ENCODE results near the gene CCL8. TPM values are rescaled to one million over a fixed set of nuclear protein-coding genes. Genes with fewer than 3 reads are reported as not detected.

CCL8 gene
- total and polyA plus RNA-seq, 2 experiments from 2014 or later, result 1.6 TPM; not detected in 1

DNA sequence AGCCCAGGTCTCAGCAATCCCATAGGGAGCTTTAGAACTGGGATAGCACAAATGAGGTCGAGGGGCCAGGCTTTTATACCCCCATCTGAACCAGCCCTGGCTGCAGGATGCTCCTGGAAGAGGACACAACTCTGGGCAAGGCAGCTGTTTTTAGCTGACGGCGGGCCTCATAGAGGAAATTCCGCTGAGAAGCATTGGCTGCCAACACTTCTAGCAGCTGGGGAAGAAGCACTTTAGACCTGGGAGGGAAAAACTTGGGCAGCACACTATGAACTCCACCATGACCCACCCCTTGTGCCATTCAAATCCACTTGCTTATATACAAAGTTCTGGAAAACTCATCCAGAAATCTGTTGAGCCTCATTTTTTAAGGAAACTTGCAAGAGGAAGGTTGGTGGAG lies 28.6 kb upstream of the CCL8 start:
- Histone ChIP-seq H2AFZ (no peak overlapping the region), H3K9me3 (ENCODE audit: low read depth) (no peaks in the 10 kb centered on the region), H3K27me3 (no peaks in the 10 kb centered on the region), H3K4me1 (ENCODE audit: insufficient read depth) (no peaks in the 10 kb centered on the region), H3K4me2 (no peak overlapping the region), H3K79me2 (no peaks in the 10 kb centered on the region), H3K36me3 (replicated peaks; ENCODE audit: insufficient read depth, low read depth) (no peaks in the 10 kb centered on the region), H3K27ac (no peak overlapping the region), H3K9me2 (replicated peaks; ENCODE audit: insufficient read depth) (no peaks in the 10 kb centered on the region), H3K4me3 (no peak overlapping the region), H4K20me1 (ENCODE audit: insufficient read depth, poor library complexity, severe bottlenecking) (no peaks in the 10 kb centered on the region)
- 81% methylated on average over 4 of the region's 4 CpGs for WGBS (ENCODE audit: low lambda C conversion rate, missing lambda C conversion rate)
- TF ChIP-seq EZH2 (IDR thresholded peaks at IDR 0.05; ENCODE audit: borderline replicate concordance), result no peak
- TF ChIP-seq, protein P1, sequence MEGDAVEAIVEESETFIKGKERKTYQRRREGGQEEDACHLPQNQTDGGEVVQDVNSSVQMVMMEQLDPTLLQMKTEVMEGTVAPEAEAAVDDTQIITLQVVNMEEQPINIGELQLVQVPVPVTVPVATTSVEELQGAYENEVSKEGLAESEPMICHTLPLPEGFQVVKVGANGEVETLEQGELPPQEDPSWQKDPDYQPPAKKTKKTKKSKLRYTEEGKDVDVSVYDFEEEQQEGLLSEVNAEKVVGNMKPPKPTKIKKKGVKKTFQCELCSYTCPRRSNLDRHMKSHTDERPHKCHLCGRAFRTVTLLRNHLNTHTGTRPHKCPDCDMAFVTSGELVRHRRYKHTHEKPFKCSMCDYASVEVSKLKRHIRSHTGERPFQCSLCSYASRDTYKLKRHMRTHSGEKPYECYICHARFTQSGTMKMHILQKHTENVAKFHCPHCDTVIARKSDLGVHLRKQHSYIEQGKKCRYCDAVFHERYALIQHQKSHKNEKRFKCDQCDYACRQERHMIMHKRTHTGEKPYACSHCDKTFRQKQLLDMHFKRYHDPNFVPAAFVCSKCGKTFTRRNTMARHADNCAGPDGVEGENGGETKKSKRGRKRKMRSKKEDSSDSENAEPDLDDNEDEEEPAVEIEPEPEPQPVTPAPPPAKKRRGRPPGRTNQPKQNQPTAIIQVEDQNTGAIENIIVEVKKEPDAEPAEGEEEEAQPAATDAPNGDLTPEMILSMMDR (IDR thresholded peaks at IDR 0.05; ENCODE audit: poor library complexity), result no peak
- no peak for TF ChIP-seq EZH2phosphoT487 (IDR thresholded peaks at IDR 0.05; ENCODE audit: low read depth, severe bottlenecking, unreplicated experiment)
- DNase-seq (ENCODE audit: low spot score), result no peak

DNA sequence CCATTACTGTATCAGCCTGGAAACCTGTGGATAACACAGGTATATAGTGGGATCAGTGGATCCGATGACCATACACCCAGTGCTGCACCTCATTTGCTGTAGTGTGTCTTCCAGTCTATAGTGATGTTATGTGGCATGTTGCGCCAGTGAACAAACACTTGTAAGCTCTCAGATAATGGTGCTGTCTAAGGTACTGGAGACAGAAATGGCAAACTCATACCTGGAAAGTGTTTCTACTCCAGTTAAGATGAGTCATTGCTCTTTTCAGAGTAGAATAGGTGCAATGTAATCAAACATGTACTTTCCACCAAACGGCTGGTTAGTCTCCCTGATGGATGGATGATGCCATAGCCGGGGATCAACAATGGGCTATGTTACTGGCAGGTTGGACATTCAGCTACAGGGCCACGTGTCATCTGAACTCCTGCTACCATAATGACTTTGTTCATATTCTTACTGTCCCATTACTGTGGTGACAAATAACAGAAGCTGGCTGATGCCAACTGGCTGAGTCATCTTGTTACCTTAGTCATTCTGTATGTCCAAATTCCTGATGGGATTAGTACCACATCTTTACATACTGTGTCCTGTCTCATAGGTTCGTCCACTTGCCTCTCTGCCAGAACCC lies 27.4 kb upstream of the CCL8 start:
- Histone ChIP-seq H3K36me3 (replicated peaks; ENCODE audit: insufficient read depth, low read depth) (no peaks in the 10 kb centered on the region), H3K4me1 (ENCODE audit: insufficient read depth) (no peaks in the 10 kb centered on the region), H4K20me1 (ENCODE audit: insufficient read depth, poor library complexity, severe bottlenecking) (no peaks in the 10 kb centered on the region), H3K27me3 (no peaks in the 10 kb centered on the region), H3K79me2 (no peaks in the 10 kb centered on the region), H2AFZ (no peak overlapping the region), H3K9me2 (replicated peaks; ENCODE audit: insufficient read depth) (no peaks in the 10 kb centered on the region), H3K4me3 (no peak overlapping the region), H3K27ac (no peak overlapping the region), H3K9me3 (ENCODE audit: low read depth) (no peaks in the 10 kb centered on the region), H3K4me2 (no peak overlapping the region)
- TF ChIP-seq EZH2 (IDR thresholded peaks at IDR 0.05; ENCODE audit: borderline replicate concordance) (no peak), EZH2phosphoT487 (IDR thresholded peaks at IDR 0.05; ENCODE audit: low read depth, severe bottlenecking, unreplicated experiment) (no peak)
- TF ChIP-seq, protein P1 (IDR thresholded peaks at IDR 0.05; ENCODE audit: poor library complexity), result no peak
- DNase-seq (ENCODE audit: low spot score), result no peak
- WGBS (ENCODE audit: low lambda C conversion rate, missing lambda C conversion rate), result 89% methylated on average over 6 of the region's 6 CpGs

DNA sequence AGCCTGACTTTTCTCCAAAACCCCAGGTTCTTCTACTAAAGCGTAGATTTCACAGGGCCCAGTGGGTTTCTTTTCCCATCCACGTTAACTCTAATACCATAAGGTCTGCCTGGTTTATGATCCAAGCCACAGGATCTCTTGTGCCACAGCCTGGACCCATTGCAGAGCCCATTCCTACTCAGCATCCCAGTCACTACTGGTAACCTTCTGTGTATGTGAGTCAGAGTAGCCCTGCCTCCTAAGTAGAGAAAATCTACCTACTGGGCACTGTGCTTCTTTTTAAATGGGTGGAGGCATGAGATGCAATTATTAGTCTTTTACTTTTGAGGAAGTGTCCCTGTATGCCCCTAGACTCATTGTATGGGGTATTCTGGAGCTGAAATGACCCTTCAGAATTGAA lies 20.2 kb upstream of the CCL8 start:
- H3K79me2 ChIP-seq, result no peaks in the 10 kb centered on the region
- H3K4me1 ChIP-seq (ENCODE audit: insufficient read depth), result no peaks in the 10 kb centered on the region
- no peaks in the 10 kb centered on the region for H3K27me3 ChIP-seq
- H3K27ac ChIP-seq, result no peak overlapping the region
- H3K4me3 ChIP-seq, result no peak overlapping the region
- H4K20me1 ChIP-seq (ENCODE audit: insufficient read depth, poor library complexity, severe bottlenecking), result no peaks in the 10 kb centered on the region
- no peaks in the 10 kb centered on the region for H3K9me3 ChIP-seq (ENCODE audit: low read depth)
- TF ChIP-seq EZH2phosphoT487 (IDR thresholded peaks at IDR 0.05; ENCODE audit: low read depth, severe bottlenecking, unreplicated experiment) (no peak), EZH2 (IDR thresholded peaks at IDR 0.05; ENCODE audit: borderline replicate concordance) (no peak)
- TF ChIP-seq, protein P1 (IDR thresholded peaks at IDR 0.05; ENCODE audit: poor library complexity), result no peak
- H3K36me3 ChIP-seq (replicated peaks; ENCODE audit: insufficient read depth, low read depth), result no peaks in the 10 kb centered on the region
- 98% methylated on average over 2 of the region's 2 CpGs for WGBS (ENCODE audit: low lambda C conversion rate, missing lambda C conversion rate)
- no peak overlapping the region for H3K4me2 ChIP-seq
- H3K9me2 ChIP-seq (replicated peaks; ENCODE audit: insufficient read depth), result no peaks in the 10 kb centered on the region
- H2AFZ ChIP-seq, result no peak overlapping the region
- no peak for DNase-seq (ENCODE audit: low spot score)

Data from hepatocyte (in vitro differentiated cells).